AG09309 (cell line): ENCODE results near the gene ELN.
"Not testable (repeated sequence)": the region's sequence is repeated elsewhere in the genome, so short reads cannot be mapped to it uniquely, and the experiment has no call there.

Experiments used
- DNase-seq: peaks from one replicate; pipeline ENCODE4 v3.0.0-alpha.2; 2010; ENCODE audit warnings: low read depth
- H3K4me3 ChIP-seq: 2 replicates; pipeline ENCODE4 v1.5.1; 2011; ENCODE audit warnings: mild to moderate bottlenecking, low read depth, low read length, moderate library complexity; ENCODE audit not compliant: control insufficient read depth
- TF ChIP-seq, protein P1 (sequence below): IDR thresholded peaks from 2 replicates; pipeline ENCODE4 v1.5.1; 2011; ENCODE audit warnings: mild to moderate bottlenecking, low read depth, low read length, inconsistent platforms; ENCODE audit not compliant: insufficient read depth, control insufficient read depth; ENCODE audit errors: missing control alignments

ELN gene

DNA sequence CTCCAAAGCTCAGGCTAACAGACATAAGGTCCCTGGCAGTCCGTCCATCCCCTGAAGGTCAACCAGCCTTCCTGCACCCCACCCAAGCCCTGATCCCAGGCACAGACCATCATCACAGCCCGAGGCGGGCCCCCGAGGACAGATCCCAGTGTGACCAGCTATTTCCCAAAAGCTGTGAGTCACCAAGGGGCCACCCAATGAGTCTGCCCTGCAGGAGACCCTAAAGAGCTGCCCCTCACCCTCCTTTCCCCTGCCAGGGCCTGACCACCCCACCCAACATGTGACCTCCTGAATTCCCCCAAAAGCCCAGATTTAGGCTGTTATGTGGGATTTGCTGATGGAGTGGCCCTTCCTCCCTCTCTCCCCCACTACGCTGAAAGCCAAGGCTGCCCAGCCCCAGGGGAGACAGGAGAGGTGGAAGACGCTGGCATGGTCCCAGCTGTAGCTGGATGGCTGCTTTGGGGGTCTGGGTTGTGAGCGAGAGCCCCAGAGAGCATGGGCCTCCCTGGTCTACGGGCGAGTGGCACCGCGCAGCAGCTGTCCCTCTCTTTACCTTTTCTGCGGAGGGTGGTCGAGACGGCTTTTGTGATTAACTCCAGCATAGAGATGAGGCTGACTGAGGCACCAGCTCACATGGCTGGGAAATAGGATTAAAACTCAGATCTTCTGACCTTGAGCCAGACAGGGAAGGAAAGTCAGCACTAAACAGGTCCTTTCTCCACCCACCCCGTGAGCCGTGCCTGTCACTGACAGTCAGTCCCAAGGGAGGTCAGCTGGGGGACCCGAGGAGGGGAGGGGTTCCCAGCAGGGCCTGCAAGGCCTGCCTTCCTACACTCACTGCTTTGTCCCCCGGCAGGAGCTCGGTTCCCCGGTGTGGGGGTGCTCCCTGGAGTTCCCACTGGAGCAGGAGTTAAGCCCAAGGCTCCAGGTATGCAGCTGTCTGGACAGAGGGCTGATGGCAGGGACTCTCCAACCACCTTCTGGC is 16.7 kb downstream of the ELN start:
- TF ChIP-seq, protein P1, sequence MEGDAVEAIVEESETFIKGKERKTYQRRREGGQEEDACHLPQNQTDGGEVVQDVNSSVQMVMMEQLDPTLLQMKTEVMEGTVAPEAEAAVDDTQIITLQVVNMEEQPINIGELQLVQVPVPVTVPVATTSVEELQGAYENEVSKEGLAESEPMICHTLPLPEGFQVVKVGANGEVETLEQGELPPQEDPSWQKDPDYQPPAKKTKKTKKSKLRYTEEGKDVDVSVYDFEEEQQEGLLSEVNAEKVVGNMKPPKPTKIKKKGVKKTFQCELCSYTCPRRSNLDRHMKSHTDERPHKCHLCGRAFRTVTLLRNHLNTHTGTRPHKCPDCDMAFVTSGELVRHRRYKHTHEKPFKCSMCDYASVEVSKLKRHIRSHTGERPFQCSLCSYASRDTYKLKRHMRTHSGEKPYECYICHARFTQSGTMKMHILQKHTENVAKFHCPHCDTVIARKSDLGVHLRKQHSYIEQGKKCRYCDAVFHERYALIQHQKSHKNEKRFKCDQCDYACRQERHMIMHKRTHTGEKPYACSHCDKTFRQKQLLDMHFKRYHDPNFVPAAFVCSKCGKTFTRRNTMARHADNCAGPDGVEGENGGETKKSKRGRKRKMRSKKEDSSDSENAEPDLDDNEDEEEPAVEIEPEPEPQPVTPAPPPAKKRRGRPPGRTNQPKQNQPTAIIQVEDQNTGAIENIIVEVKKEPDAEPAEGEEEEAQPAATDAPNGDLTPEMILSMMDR = no peak
- no peak overlapping the region for H3K4me3 ChIP-seq
- DNase-seq = no peak

DNA sequence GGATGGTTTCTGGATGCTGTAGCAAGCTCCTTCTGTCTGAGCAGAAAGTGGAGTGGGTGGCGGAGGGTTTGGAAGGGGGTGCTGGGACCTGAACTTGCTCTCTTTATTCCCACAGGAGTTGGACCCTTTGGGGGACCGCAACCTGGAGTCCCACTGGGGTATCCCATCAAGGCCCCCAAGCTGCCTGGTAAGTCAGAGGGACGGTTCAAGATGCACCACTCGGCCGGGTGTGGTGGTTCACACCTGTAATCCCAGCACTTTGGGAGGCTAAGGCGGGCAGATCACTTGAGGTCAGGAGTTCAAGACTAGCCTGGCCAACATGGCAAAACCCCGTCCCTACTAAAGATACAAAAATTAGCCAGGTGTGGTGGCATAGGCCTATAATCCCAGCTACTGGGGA is 18.6 kb downstream of the ELN start:
- H3K4me3 ChIP-seq, DNase-seq: not testable (repeated sequence)

DNA sequence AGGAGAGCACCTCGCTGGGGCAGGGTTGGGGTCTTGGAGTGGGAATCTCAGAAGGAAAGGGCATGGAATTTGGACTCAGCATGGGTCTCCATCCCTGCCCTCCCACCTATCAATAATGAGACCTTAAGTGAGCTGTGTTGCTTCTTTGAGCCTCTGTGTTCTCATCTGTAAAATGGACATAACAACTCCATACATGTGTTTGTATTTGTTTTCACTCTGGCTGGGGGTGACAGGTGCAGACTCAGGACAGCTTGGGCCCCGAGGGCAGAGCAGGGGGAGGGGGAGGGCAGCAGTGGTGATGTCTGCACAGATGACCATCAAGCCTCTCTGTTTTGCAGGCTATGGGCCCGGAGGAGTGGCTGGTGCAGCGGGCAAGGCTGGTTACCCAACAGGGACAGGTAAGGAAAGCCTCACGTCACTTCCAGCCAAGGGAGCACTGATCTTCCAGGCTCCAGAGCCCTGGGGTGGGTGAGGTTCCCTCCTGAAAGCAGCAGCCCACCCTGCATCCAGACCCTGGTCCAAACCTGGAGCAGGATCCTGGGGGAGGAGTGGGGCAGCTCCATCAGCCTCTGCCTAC is 19.9 kb downstream of the ELN start:
- H3K4me3 ChIP-seq = no peak overlapping the region
- TF ChIP-seq, protein P1 = no peak
- DNase-seq = no peak

DNA sequence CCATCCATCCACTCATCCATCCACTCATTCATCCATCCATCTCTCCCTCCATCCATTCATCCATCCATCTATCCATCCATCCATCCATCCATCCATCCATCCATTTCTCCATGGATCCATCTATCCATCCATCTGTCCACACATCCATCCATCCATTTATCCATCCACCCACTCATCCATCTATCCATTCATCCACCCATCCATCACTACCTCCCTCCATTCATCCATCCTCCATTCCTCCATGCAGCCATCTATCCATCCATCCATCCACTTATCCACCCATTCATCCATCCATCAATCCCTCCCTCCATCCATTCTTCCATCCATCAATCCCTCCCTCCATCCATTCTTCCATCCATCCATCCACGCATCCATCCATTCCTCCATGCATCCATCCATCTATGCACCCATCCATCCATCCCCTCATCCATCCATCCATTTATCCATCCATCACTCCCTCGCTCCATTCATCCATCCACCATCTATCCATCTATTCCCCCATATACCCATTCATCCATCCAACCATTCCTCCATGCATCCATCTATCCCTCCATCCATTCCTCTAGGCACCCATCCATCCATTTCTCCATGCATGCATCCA is 21.1 kb downstream of the ELN start:
- TF ChIP-seq, protein P1 = no peak
- no peak for DNase-seq
- H3K4me3 ChIP-seq = no peak overlapping the region

DNA sequence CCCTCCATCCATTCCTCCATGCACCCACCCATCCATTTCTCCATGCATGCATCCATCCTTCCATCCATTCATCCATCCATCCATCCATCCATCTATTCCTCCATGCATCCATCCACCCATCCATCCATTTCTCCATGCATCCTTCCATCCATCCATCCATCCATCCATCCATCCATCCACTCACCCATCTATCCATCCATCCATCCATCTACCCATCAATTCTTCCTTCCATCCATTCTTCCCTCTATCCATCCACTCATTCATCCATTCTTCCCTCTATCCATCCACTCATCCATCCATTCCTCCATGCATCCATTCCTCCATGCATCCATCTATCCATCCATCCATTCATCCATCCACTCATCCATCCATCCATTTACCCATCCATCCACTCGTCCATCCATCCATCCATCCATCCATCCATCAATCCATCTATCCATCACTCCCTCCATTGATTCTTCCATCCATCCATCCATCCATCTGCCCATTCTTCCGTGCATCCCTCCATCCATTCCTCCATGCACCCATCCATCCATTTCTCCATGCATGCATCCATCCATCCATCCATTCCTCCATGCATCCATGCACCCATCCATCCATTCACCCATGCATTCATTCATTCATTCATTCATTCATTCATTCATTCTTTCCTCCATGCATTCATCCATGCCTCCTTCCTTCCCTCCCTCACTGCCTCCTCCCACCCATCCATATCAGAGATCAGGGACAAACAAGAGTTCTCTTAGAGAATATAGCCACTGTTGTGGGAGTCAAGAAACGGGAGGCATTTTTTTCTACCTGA is 22.2 kb downstream of the ELN start:
- no peak for DNase-seq
- TF ChIP-seq, protein P1 = no peak

DNA sequence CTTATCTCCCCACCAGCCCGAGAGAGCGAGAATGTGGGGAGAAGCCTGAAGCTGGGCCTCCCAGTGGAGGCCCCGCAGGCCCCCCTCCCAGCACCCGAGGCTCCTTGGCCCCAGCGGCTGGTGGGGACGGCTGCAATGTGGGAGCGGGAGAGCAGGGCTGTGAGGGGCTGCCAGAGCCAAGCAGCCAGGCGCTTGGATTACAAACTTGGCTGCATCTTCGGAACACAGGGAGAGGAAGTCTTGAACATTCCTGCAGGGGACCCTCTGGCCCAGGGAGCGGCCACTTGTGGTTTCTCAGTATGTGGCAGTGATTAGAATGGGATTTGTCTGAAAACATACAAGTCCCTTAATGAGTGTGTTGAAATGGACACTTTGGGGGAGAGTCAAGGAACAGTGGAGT is 23.2 kb downstream of the ELN start:
- H3K4me3 ChIP-seq = no peak overlapping the region
- TF ChIP-seq, protein P1 = no peak
- no peak for DNase-seq

More for the DNA sequence above, 22.2 kb downstream of the ELN start:
- H3K4me3 ChIP-seq = no peak overlapping the region
